GM03348 (cell line): ENCODE data around the gene SNX30.

Experiments
- DNase-seq: peaks from one replicate; pipeline ENCODE4 v3.0.0; 2012; ENCODE audit warnings: low spot score

Gene SNX30

GRCh38 chr9:112886351-112886750, 135.8 kb downstream of the SNX30 start:
- no peak for DNase-seq

GRCh38 chr9:112887381-112887780, 136.8 kb downstream of the SNX30 start:
- no peak for DNase-seq

GRCh38 chr9:112890106-112891081, 139.8 kb downstream of the SNX30 start, which contains the start of gene SLC46A2:
TSS of gene SLC46A2 (minus strand) at chr9:112890876. CDS start at chr9:112890681, 195 bp downstream.
- peak; percentile 52 for DNase-seq

- DNase-seq = no peak
These were observed 141.0 kb downstream of the SNX30 start for GRCh38 chr9:112891521-112891920.

- no peak for DNase-seq
These were observed 142.4 kb downstream of the SNX30 start for GRCh38 chr9:112892981-112893380.

GRCh38 chr9:112894041-112894440, 143.5 kb downstream of the SNX30 start:
- no peak for DNase-seq

- no peak for DNase-seq
These were observed 144.1 kb downstream of the SNX30 start for GRCh38 chr9:112894699-112895098.

- DNase-seq = no peak
These were observed 145.6 kb downstream of the SNX30 start for GRCh38 chr9:112896131-112896530.

GRCh38 chr9:112898872-112899311, 148.3 kb downstream of the SNX30 start:
- DNase-seq = no peak

- DNase-seq = no peak
These were observed 149.9 kb downstream of the SNX30 start for GRCh38 chr9:112900488-112900887.

GRCh38 chr9:112900901-112901300, 150.3 kb downstream of the SNX30 start:
- DNase-seq = no peak

GRCh38 chr9:112905084-112905483, 154.5 kb downstream of the SNX30 start:
- no peak for DNase-seq

- DNase-seq = no peak
These were observed 161.2 kb downstream of the SNX30 start for GRCh38 chr9:112911736-112912135.

GRCh38 chr9:112912636-112913035, 162.1 kb downstream of the SNX30 start:
- no peak for DNase-seq

GRCh38 chr9:112913326-112913725, 162.8 kb downstream of the SNX30 start:
- DNase-seq = no peak

GRCh38 chr9:112914524-112914923, 164.0 kb downstream of the SNX30 start:
- no peak for DNase-seq

- no peak for DNase-seq
These were observed 166.8 kb downstream of the SNX30 start for GRCh38 chr9:112917047-112917986.

- no peak for DNase-seq
These were observed 167.4 kb downstream of the SNX30 start for GRCh38 chr9:112917987-112918362.

GRCh38 chr9:112921549-112921948, 171.0 kb downstream of the SNX30 start:
- peak; percentile 64 for DNase-seq
